Measurements from ENCODE around the gene ABCD3. TPM values are rescaled to one million over a fixed set of nuclear protein-coding genes. Genes with fewer than 3 reads are reported as not detected.

ABCD3 gene
- total and polyA plus RNA-seq, 2 of the 8 experiments (the other 6 are each of a cell fraction or from before 2014, with no cell fraction given) = 6.6 to 29.4 TPM

DNA sequence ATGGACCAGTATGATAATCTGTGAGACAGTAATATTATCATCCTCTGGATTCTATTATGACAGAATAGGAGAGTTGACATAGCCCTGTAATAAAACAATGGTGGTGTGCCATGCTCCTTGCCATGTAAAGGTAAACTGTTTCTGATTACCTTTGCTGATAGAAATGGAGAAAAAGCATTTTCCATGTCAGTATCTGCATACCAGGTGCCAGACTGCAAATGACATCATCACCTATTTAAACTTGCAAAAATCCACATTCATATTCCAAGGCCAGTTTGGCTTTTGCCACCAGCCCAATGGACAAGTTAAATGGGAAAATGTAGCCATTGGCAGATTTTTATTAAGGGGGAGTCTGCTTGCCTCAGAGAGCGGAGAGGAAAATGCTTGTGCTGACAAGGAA lies 23.9 kb upstream of the ABCD3 start:
- Histone ChIP-seq H4K20me1 (replicated peaks in 1 of 2; ENCODE audit: control insufficient read depth in 1 of 2, insufficient read depth in 2 of 2, low read length in 2 of 2) (no peaks in the 10 kb centered on the region), H4K8ac (ENCODE audit: extremely low read depth, insufficient read depth, low read length) (no peak overlapping the region), H4K5ac (ENCODE audit: insufficient read length, low read depth, low read length) (no peak overlapping the region), H3K4me2 (ENCODE audit: insufficient read depth in 1 of 2, low read depth in 2 of 2, low read length in 2 of 2) (no peak overlapping the region; a peak in 1 of 4 replicates), H3K79me2 (ENCODE audit: control insufficient read depth in 1 of 2, insufficient read depth in 2 of 2, low read length in 2 of 2) (no peaks in the 10 kb centered on the region), H3K4ac (replicated peaks; ENCODE audit: insufficient read length, low read depth, low read length) (no peak overlapping the region), H2AK5ac (ENCODE audit: low read depth, low read length) (no peak overlapping the region), H3K4me1 (replicated peaks in 1 of 4; ENCODE audit: control insufficient read depth in 3 of 4, insufficient read depth in 4 of 4, low read length in 3 of 4) (peaks cover 0 to 13% (median 3%) of the 10 kb centered on the region in 4 experiments; a peak in 5 of 7 replicates), H3K56ac (replicated peaks; ENCODE audit: insufficient read length, low read depth, low read length) (no peak overlapping the region), H2BK12ac (ENCODE audit: low read depth, low read length) (no peak overlapping the region), H3K27ac (ENCODE audit: low read depth, low read length) (no peak overlapping the region), H4K91ac (replicated peaks; ENCODE audit: insufficient read length, low read length) (no peak overlapping the region), H3K9ac (replicated peaks in 1 of 4; ENCODE audit: extremely low read depth in 1 of 4, low read depth in 3 of 4, low read length in 3 of 4) (no peak overlapping the region), H3K14ac (ENCODE audit: insufficient read length) (no peak overlapping the region), H2BK120ac (replicated peaks; ENCODE audit: low read depth, low read length) (no peak overlapping the region), H3K27me3 (replicated peaks in 1 of 4; ENCODE audit: control insufficient read depth in 3 of 4, extremely low read depth in 1 of 4, insufficient read depth in 3 of 4, low read length in 3 of 4) (no peaks in the 10 kb centered on the region), H3K9me3 (ENCODE audit: insufficient read depth in 2 of 2, low read depth in 1 of 2, low read length in 1 of 2) (peaks cover 13 to 15% of the 10 kb centered on the region in 2 experiments), H3K18ac (ENCODE audit: extremely low read depth, low read length) (no peak overlapping the region), H3K4me3 (ENCODE audit: extremely low read depth in 1 of 4, insufficient read depth in 2 of 4, low read depth in 3 of 4, low read length in 4 of 4) (no peak overlapping the region), H2BK5ac (ENCODE audit: low read depth, low read length) (no peak overlapping the region), H2BK20ac (ENCODE audit: low read length) (no peak overlapping the region), H2BK15ac (ENCODE audit: low read length) (no peak overlapping the region), H3K79me1 (ENCODE audit: low read depth, low read length) (no peaks in the 10 kb centered on the region), H3K23me2 (ENCODE audit: low read depth, low read length) (no peaks in the 10 kb centered on the region), H3K23ac (ENCODE audit: insufficient read length) (no peak overlapping the region), H3K36me3 (ENCODE audit: control insufficient read depth in 2 of 4, insufficient read depth in 4 of 4, low read length in 3 of 4) (peaks cover 0 to 1% (median 0%) of the 10 kb centered on the region in 4 experiments; a peak in 1 of 8 replicates), H2AFZ (ENCODE audit: low read length) (no peak overlapping the region)
- CTCF ChIA-PET (ENCODE audit: partially characterized antibody) = no interaction called here
- FAIRE-seq = no peak
- TF ChIP-seq CTCF (IDR thresholded peaks at IDR 0.05; ENCODE audit: control extremely low read depth in 1 of 3, insufficient read depth in 1 of 3, low read depth in 1 of 3, low read length in 3 of 3) = no peak
- TF ChIP-seq, protein P1, sequence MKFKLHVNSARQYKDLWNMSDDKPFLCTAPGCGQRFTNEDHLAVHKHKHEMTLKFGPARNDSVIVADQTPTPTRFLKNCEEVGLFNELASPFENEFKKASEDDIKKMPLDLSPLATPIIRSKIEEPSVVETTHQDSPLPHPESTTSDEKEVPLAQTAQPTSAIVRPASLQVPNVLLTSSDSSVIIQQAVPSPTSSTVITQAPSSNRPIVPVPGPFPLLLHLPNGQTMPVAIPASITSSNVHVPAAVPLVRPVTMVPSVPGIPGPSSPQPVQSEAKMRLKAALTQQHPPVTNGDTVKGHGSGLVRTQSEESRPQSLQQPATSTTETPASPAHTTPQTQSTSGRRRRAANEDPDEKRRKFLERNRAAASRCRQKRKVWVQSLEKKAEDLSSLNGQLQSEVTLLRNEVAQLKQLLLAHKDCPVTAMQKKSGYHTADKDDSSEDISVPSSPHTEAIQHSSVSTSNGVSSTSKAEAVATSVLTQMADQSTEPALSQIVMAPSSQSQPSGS (IDR thresholded peaks at IDR 0.05; ENCODE audit: low read length) = no peak
- TF ChIP-seq EP300 (IDR thresholded peaks at IDR 0.05; ENCODE audit: borderline replicate concordance in 1 of 2, low read depth in 2 of 2, low read length in 2 of 2) = no peak
- no peak for DNase-seq (ENCODE audit: low read depth in 1 of 2, low spot score in 2 of 2)
- WGBS, 2 experiments (ENCODE audit: extremely low coverage in 1 of 2, insufficient coverage in 1 of 2, insufficient read length in 1 of 2, insufficient replicate concordance in 2 of 2, low coverage in 1 of 2, low lambda C conversion rate in 2 of 2, missing lambda C conversion rate in 1 of 2) = 93% methylated on average over 1 of the region's 1 CpG; no CpG with 5 or more reads in 1 of the 2 experiments
- POLR2A ChIA-PET (ENCODE audit: partially characterized antibody) = no interaction called here
